HEK293 (cell line): Measurements from ENCODE around the gene IWS1.

Experiments used
- CTCF ChIA-PET: fragments of 350-600 bp; formaldehyde crosslinking; extraction: SDS; loops from one replicate; lab custom pipeline; 2021; ENCODE audit warnings: antibody characterized with exemption; lab: Yijun Ruan, JAX
- POLR2A ChIA-PET: fragments of 300-600 bp; formaldehyde crosslinking; extraction: SDS; loops from one replicate; lab custom pipeline; 2020; ENCODE audit warnings: antibody characterized with exemption, inconsistent platforms; lab: Yijun Ruan, JAX
- H3K27ac ChIP-seq: fragments of 200-500 bp; sonication (Bioruptor generic); 2 replicates; pipeline ENCODE4 v1.5.1; 2014; ENCODE audit warnings: low read depth, low read length, control low read depth, inconsistent platforms; ENCODE audit errors: extremely low read depth
- H3K36me3 ChIP-seq, 2 experiments: fragments of 200-500 bp in 1 of 2; sonication (Bioruptor generic) in 1 of 2; 1 replicate in 1 of 2; 2 replicates in 1 of 2; pipeline ENCODE4 v1.5.1; 2014 to 2017; ENCODE audit warnings: inconsistent platforms in 2 of 2, low read length in 2 of 2; ENCODE audit not compliant: control insufficient read depth in 2 of 2, insufficient read depth in 1 of 2
- H3K4me1 ChIP-seq: fragments of 200-500 bp; sonication (Bioruptor generic); 2 replicates; pipeline ENCODE4 v1.5.1; 2014; ENCODE audit warnings: mild to moderate bottlenecking, low read length, inconsistent platforms; ENCODE audit not compliant: control insufficient read depth, insufficient read depth
- H3K4me3 ChIP-seq: 2 replicates; pipeline ENCODE4 v1.5.1; 2011; ENCODE audit warnings: low read depth, mild to moderate bottlenecking, control low read depth, low read length, moderate library complexity
- H3K9me3 ChIP-seq: fragments of 200-500 bp; sonication (Bioruptor generic); 2 replicates; pipeline ENCODE4 v1.5.1; 2014; ENCODE audit warnings: low read depth, low read length, inconsistent platforms; ENCODE audit not compliant: control insufficient read depth, insufficient read depth
- FEZF1 ChIP-seq: fragments of 450-650 bp; formaldehyde crosslinking; IDR thresholded peaks from 2 replicates; pipeline ENCODE4 v1.5.1; 2016; ENCODE audit warnings: missing biosample characterization, missing genetic modification characterization
- GLI4 ChIP-seq: fragments of 450-650 bp; formaldehyde crosslinking; IDR thresholded peaks from 2 replicates; pipeline ENCODE4 v1.5.1; 2016; ENCODE audit warnings: missing biosample characterization, missing genetic modification characterization
- GLIS1 ChIP-seq: fragments of 450-650 bp; formaldehyde crosslinking; IDR thresholded peaks from 2 replicates; pipeline ENCODE4 v1.5.1; 2016; ENCODE audit warnings: missing biosample characterization, missing genetic modification characterization
- INSM2 ChIP-seq: fragments of 450-650 bp; formaldehyde crosslinking; IDR thresholded peaks from 2 replicates; pipeline ENCODE4 v1.5.1; 2016; ENCODE audit warnings: missing biosample characterization, missing genetic modification characterization
- KLF10 ChIP-seq: fragments of 450-650 bp; IDR thresholded peaks from 2 replicates; pipeline ENCODE4 v1.5.1; 2018; ENCODE audit warnings: missing biosample characterization, mild to moderate bottlenecking, missing genetic modification characterization
- MYNN ChIP-seq: fragments of 450-650 bp; formaldehyde crosslinking; IDR thresholded peaks from 2 replicates; pipeline ENCODE4 v1.5.1; 2016; ENCODE audit warnings: missing biosample characterization, missing genetic modification characterization, borderline replicate concordance
- RBAK ChIP-seq: fragments of 450-650 bp; formaldehyde crosslinking; IDR thresholded peaks from 2 replicates; pipeline ENCODE4 v1.5.1; 2016; ENCODE audit warnings: missing biosample characterization, missing genetic modification characterization
- TCF7L2 ChIP-seq: IDR thresholded peaks from 2 replicates; pipeline ENCODE4 v1.6.1; 2011; ENCODE audit warnings: low read depth, mild to moderate bottlenecking, inconsistent platforms, low read length, moderate library complexity, borderline replicate concordance
- YY2 ChIP-seq: fragments of 450-650 bp; formaldehyde crosslinking; IDR thresholded peaks from 2 replicates; pipeline ENCODE4 v1.5.1; 2016; ENCODE audit warnings: missing biosample characterization, missing genetic modification characterization
- ZBTB21 ChIP-seq: fragments of 450-650 bp; formaldehyde crosslinking; IDR thresholded peaks from 2 replicates; pipeline ENCODE4 v1.5.1; 2017; ENCODE audit warnings: missing biosample characterization, missing genetic modification characterization
- ZBTB8A ChIP-seq: fragments of 450-650 bp; formaldehyde crosslinking; IDR thresholded peaks from 2 replicates; pipeline ENCODE4 v1.5.1; 2016; ENCODE audit warnings: missing biosample characterization, missing genetic modification characterization
- ZNF16 ChIP-seq: fragments of 450-650 bp; formaldehyde crosslinking; IDR thresholded peaks from 2 replicates; pipeline ENCODE4 v1.5.1; 2016; ENCODE audit warnings: low read depth, missing biosample characterization, missing genetic modification characterization
- ZNF175 ChIP-seq: fragments of 450-650 bp; formaldehyde crosslinking; IDR thresholded peaks from 2 replicates; pipeline ENCODE4 v1.5.1; 2016; ENCODE audit warnings: missing biosample characterization, missing genetic modification characterization
- ZNF18 ChIP-seq: fragments of 450-650 bp; formaldehyde crosslinking; IDR thresholded peaks from 2 replicates; pipeline ENCODE4 v1.5.1; 2016; ENCODE audit warnings: missing biosample characterization, missing genetic modification characterization
- ZNF221 ChIP-seq: fragments of 450-650 bp; formaldehyde crosslinking; IDR thresholded peaks from 2 replicates; pipeline ENCODE4 v1.5.1; 2017; ENCODE audit warnings: missing biosample characterization, missing genetic modification characterization, borderline replicate concordance
- ZNF223 ChIP-seq: fragments of 450-650 bp; formaldehyde crosslinking; IDR thresholded peaks from 2 replicates; pipeline ENCODE4 v1.5.1; 2016; ENCODE audit warnings: missing biosample characterization, missing genetic modification characterization
- ZNF248 ChIP-seq: fragments of 450-650 bp; formaldehyde crosslinking; IDR thresholded peaks from 2 replicates; pipeline ENCODE4 v1.5.1; 2017; ENCODE audit warnings: missing biosample characterization, missing genetic modification characterization
- ZNF394 ChIP-seq: fragments of 450-650 bp; formaldehyde crosslinking; IDR thresholded peaks from 2 replicates; pipeline ENCODE4 v1.5.1; 2016; ENCODE audit warnings: missing biosample characterization, missing genetic modification characterization, mild to moderate bottlenecking, moderate library complexity, borderline replicate concordance
- ZNF48 ChIP-seq: fragments of 450-650 bp; formaldehyde crosslinking; IDR thresholded peaks from 2 replicates; pipeline ENCODE4 v1.5.1; 2016; ENCODE audit warnings: missing biosample characterization, missing genetic modification characterization
- ZNF529 ChIP-seq: fragments of 450-650 bp; formaldehyde crosslinking; IDR thresholded peaks from 2 replicates; pipeline ENCODE4 v1.5.1; 2017; ENCODE audit warnings: missing genetic modification characterization, missing biosample characterization; ENCODE audit not compliant: insufficient replicate concordance
- ZNF530 ChIP-seq: fragments of 450-650 bp; formaldehyde crosslinking; IDR thresholded peaks from 2 replicates; pipeline ENCODE4 v1.5.1; 2016; ENCODE audit warnings: low read depth, missing biosample characterization, missing genetic modification characterization
- ZNF600 ChIP-seq: fragments of 450-650 bp; formaldehyde crosslinking; IDR thresholded peaks from 2 replicates; pipeline ENCODE4 v1.5.1; 2016; ENCODE audit warnings: missing biosample characterization, missing genetic modification characterization
- ZNF677 ChIP-seq: fragments of 450-650 bp; IDR thresholded peaks from 2 replicates; pipeline ENCODE4 v1.5.0; 2018; ENCODE audit warnings: missing biosample characterization, mild to moderate bottlenecking, missing genetic modification characterization, moderate library complexity
- ZNF843 ChIP-seq: fragments of 450-650 bp; formaldehyde crosslinking; IDR thresholded peaks from 2 replicates; pipeline ENCODE4 v1.5.1; 2016; ENCODE audit warnings: missing biosample characterization, missing genetic modification characterization
- TF ChIP-seq, protein P1 (sequence below): fragments of 450-650 bp; formaldehyde crosslinking; IDR thresholded peaks from 2 replicates; pipeline ENCODE4 v1.5.1; 2016; ENCODE audit warnings: missing biosample characterization, missing genetic modification characterization
- TF ChIP-seq, protein P2 (sequence below): fragments of 450-650 bp; formaldehyde crosslinking; IDR thresholded peaks from 2 replicates; pipeline ENCODE4 v1.5.1; 2017; ENCODE audit warnings: missing biosample characterization, missing genetic modification characterization

The IWS1 gene

GRCh38 chr2:127449898-127450297, 76.4 kb downstream of the IWS1 start:
- ChIA-PET CTCF (interaction anchor here (0.5 to 2.3 kb wide), 2 partner anchors 29 to 235 kb away, joined by 5 to 8 read pairs; no protein-coding TSS in a partner anchor), POLR2A (no interaction called here)
- no peaks in the 10 kb centered on the region for H3K36me3 ChIP-seq
- no peak overlapping the region for H3K4me3 ChIP-seq
- H3K9me3 ChIP-seq, result no peaks in the 10 kb centered on the region
- H3K27ac ChIP-seq, result no peak overlapping the region
- no peaks in the 10 kb centered on the region for H3K4me1 ChIP-seq
- TF ChIP-seq, protein P1, sequence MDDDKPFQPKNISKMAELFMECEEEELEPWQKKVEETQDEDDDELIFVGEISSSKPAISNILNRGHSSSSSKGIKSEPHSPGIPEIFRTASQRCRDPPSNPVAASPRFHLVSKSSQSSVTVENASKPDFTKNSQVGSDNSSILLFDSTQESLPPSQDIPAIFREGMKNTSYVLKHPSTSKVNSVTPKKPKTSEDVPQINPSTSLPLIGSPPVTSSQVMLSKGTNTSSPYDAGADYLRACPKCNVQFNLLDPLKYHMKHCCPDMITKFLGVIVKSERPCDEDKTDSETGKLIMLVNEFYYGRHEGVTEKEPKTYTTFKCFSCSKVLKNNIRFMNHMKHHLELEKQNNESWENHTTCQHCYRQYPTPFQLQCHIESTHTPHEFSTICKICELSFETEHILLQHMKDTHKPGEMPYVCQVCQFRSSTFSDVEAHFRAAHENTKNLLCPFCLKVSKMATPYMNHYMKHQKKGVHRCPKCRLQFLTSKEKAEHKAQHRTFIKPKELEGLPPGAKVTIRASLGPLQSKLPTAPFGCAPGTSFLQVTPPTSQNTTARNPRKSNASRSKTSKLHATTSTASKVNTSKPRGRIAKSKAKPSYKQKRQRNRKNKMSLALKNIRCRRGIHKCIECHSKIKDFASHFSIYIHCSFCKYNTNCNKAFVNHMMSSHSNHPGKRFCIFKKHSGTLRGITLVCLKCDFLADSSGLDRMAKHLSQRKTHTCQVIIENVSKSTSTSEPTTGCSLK (tag by site-specific recombination), result no peak
- TF ChIP-seq ZNF677 (tag by site-specific recombination), result no peak
- TF ChIP-seq YY2 (tag by site-specific recombination), result no peak
- TF ChIP-seq ZNF394 (tag by site-specific recombination), result no peak
- no peak for TF ChIP-seq ZNF843
- TF ChIP-seq TCF7L2, result no peak
- no peak for TF ChIP-seq ZNF221 (tag by site-specific recombination)
- no peak for TF ChIP-seq ZNF600 (tag by site-specific recombination)
- TF ChIP-seq RBAK, result no peak
- no peak for TF ChIP-seq KLF10 (tag by site-specific recombination)
- TF ChIP-seq ZNF18 (tag by site-specific recombination), result no peak
- no peak for TF ChIP-seq ZNF223
- TF ChIP-seq ZNF529 (tag by site-specific recombination), result no peak
- TF ChIP-seq ZNF248 (tag by site-specific recombination), result no peak
- TF ChIP-seq ZBTB8A (tag by site-specific recombination), result no peak
- no peak for TF ChIP-seq GLIS1
- TF ChIP-seq GLI4 (tag by site-specific recombination), result no peak
- no peak for TF ChIP-seq ZBTB21
- TF ChIP-seq ZNF16 (tag by site-specific recombination), result no peak
- TF ChIP-seq FEZF1 (tag by site-specific recombination), result no peak

GRCh38 chr2:127449414-127449813, 76.9 kb downstream of the IWS1 start:
- H3K9me3 ChIP-seq, result no peaks in the 10 kb centered on the region
- TF ChIP-seq ZNF175 (tag by site-specific recombination), result no peak
- TF ChIP-seq MYNN (tag by site-specific recombination), result no peak
- TF ChIP-seq ZNF530 (tag by site-specific recombination), result no peak
- TF ChIP-seq, protein P2, sequence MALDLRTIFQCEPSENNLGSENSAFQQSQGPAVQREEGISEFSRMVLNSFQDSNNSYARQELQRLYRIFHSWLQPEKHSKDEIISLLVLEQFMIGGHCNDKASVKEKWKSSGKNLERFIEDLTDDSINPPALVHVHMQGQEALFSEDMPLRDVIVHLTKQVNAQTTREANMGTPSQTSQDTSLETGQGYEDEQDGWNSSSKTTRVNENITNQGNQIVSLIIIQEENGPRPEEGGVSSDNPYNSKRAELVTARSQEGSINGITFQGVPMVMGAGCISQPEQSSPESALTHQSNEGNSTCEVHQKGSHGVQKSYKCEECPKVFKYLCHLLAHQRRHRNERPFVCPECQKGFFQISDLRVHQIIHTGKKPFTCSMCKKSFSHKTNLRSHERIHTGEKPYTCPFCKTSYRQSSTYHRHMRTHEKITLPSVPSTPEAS, result no peak
- TF ChIP-seq INSM2 (tag by site-specific recombination), result no peak
- no peak for TF ChIP-seq ZNF248 (tag by site-specific recombination)
- no peak for TF ChIP-seq ZNF48 (tag by site-specific recombination)
- H3K27ac ChIP-seq, result no peak overlapping the region
- ChIA-PET CTCF (interaction anchor here (2.3 kb wide), 1 partner anchor 30 kb away, joined by 8 read pairs; no protein-coding TSS in a partner anchor), POLR2A (no interaction called here)
- no peaks in the 10 kb centered on the region for H3K4me1 ChIP-seq
- H3K4me3 ChIP-seq, result no peak overlapping the region
- no peaks in the 10 kb centered on the region for H3K36me3 ChIP-seq
